Endothelial cell of umbilical vein (primary cell): ENCODE data around the gene TMEM45B. TPM values are rescaled to one million over a fixed set of nuclear protein-coding genes. Genes with fewer than 3 reads are reported as not detected.
"Not testable (repeated sequence)": the region's sequence is repeated elsewhere in the genome, so short reads cannot be mapped to it uniquely, and the experiment has no call there.

ENCODE experiments used
- BruUV-seq: library from RNA; stranded (reverse); fragments of 400-500 nt; replicated peaks from 2 replicates; lab custom pipeline; 2021; lab: Mats Ljungman, UMichigan
- CTCF ChIA-PET: fragments of 300-600, 350-600 bp; sonication (Branson Sonifier 250); formaldehyde crosslinking; loops from one replicate; lab custom pipeline; 2021; ENCODE audit warnings: antibody characterized with exemption, inconsistent platforms; lab: Charles Lee
- POLR2A ChIA-PET: fragments of 300-600, 350-600 bp; sonication (Branson Sonifier 250); formaldehyde crosslinking; loops from one replicate; lab custom pipeline; 2021; ENCODE audit warnings: antibody characterized with exemption, inconsistent platforms; lab: Charles Lee
- DNase-seq: peaks from one replicate; pipeline ENCODE4 v3.0.0-alpha.2; 2011; ENCODE audit warnings: low read depth, low spot score
- FAIRE-seq: peaks from 2 replicates; lab custom pipeline; 2011; peaks lifted over from hg19 to GRCh38; lab: Jason Lieb, UNC
- H2AFZ ChIP-seq: 2 replicates; pipeline ENCODE4 v1.6.0; 2012; ENCODE audit warnings: low read depth, low read length, control low read depth, inconsistent platforms
- H3K27ac ChIP-seq: 2 replicates; pipeline ENCODE4 v1.5.1; 2011; ENCODE audit warnings: low read depth, mild to moderate bottlenecking, control low read depth, low read length, moderate library complexity; ENCODE audit not compliant: insufficient read depth
- H3K27me3 ChIP-seq, 2 experiments: 2 replicates each; pipeline versions ENCODE4 v1.6.0 to v1.6.1; 2011; ENCODE audit warnings: low read length in 2 of 2, mixed read lengths in 1 of 2; ENCODE audit not compliant: control insufficient read depth in 2 of 2, insufficient read depth in 2 of 2
- H3K36me3 ChIP-seq, 2 experiments: 2 replicates in 1 of 2; 3 replicates in 1 of 2; pipeline ENCODE4 v1.5.1; 2011; ENCODE audit warnings: low read length in 2 of 2, mild to moderate bottlenecking in 1 of 2, moderate library complexity in 1 of 2; ENCODE audit not compliant: control insufficient read depth in 2 of 2, insufficient read depth in 2 of 2; ENCODE audit errors: extremely low read depth in 1 of 2
- H3K4me1 ChIP-seq: 3 replicates; pipeline ENCODE4 v1.5.1; 2011; ENCODE audit warnings: mild to moderate bottlenecking, low read length; ENCODE audit not compliant: control insufficient read depth, insufficient read depth; ENCODE audit errors: extremely low read depth
- H3K4me2 ChIP-seq: 2 replicates; pipeline ENCODE4 v1.6.1; 2011; ENCODE audit warnings: low read length, control low read depth, mixed read lengths; ENCODE audit not compliant: insufficient read depth
- H3K4me3 ChIP-seq, 3 experiments: fragments of 200-600 bp in 1 of 3; sonication (generic), shearing (Covaris generic) in 1 of 3; replicated peaks in 1 of 3; 2 replicates each; pipeline ENCODE4 v1.5.1; 2011 to 2016; ENCODE audit warnings: control low read depth in 3 of 3, low read length in 3 of 3, mild to moderate bottlenecking in 2 of 3, inconsistent platforms in 1 of 3, low read depth in 1 of 3, moderate library complexity in 1 of 3; ENCODE audit not compliant: insufficient read depth in 1 of 3
- H3K79me2 ChIP-seq: 2 replicates; pipeline ENCODE4 v1.6.0; 2012; ENCODE audit warnings: low read length, inconsistent platforms; ENCODE audit not compliant: control insufficient read depth, insufficient read depth
- H3K9ac ChIP-seq: replicated peaks from 2 replicates; pipeline ENCODE3; 2011; ENCODE audit warnings: low read length, control low read depth; ENCODE audit not compliant: insufficient read depth; ENCODE audit errors: extremely low read depth
- H3K9me1 ChIP-seq: replicated peaks from 3 replicates; pipeline ENCODE4 v1.6.0; 2011; ENCODE audit warnings: mild to moderate bottlenecking, low read length; ENCODE audit not compliant: control insufficient read depth, insufficient read depth; ENCODE audit errors: extremely low read depth
- H3K9me3 ChIP-seq: replicated peaks from 2 replicates; pipeline ENCODE4 v1.5.1; 2012; ENCODE audit warnings: low read length, inconsistent platforms; ENCODE audit not compliant: control insufficient read depth, insufficient read depth
- H4K20me1 ChIP-seq: replicated peaks from 2 replicates; pipeline ENCODE3; 2011; ENCODE audit warnings: mild to moderate bottlenecking, low read length; ENCODE audit not compliant: control insufficient read depth, insufficient read depth; ENCODE audit errors: extremely low read depth
- FOS ChIP-seq: IDR thresholded peaks from 2 replicates; pipeline ENCODE4 v1.6.1; 2011; ENCODE audit warnings: mild to moderate bottlenecking, low read length, moderate library complexity, borderline replicate concordance; ENCODE audit not compliant: insufficient read depth
- GATA2 ChIP-seq: IDR thresholded peaks from 2 replicates; pipeline ENCODE4 v1.7.0; 2011; ENCODE audit warnings: low read depth, mild to moderate bottlenecking, moderate library complexity, mixed read lengths, low read length; ENCODE audit not compliant: insufficient read length, insufficient read depth
- POLR2AphosphoS5 ChIP-seq: IDR thresholded peaks from 2 replicates; pipeline ENCODE4 v1.6.1; 2012; ENCODE audit warnings: low read depth, mild to moderate bottlenecking, control low read depth, low read length, moderate library complexity; ENCODE audit not compliant: insufficient read depth
- dilution Hi-C: fragments of 300-500 bp; cut with MboI; formaldehyde crosslinking; loops from one replicate; pipeline ENCODE4 v1.15.0; 2019; ENCODE audit warnings: low sequenced_read_pairs; ENCODE audit not compliant: extremely low pct_ligation_motif_present
- intact Hi-C: fragments of 100-400 bp; cut with micrococcal nuclease; formaldehyde crosslinking; loops from one replicate; pipeline ENCODE4 v1.10.0; 2022
- polyA plus RNA-seq, 4 experiments: library from polyadenylated mRNA; depleted of rRNA in 3 of 4; stranded (reverse) in 3 of 4; unstranded in 1 of 4; fragments of >200 nt; gene quantifications; 2 replicates each; pipeline versions ENCODE4 v1.2.1 to v1.2.3, GENCODE V29; 2011 to 2012; ENCODE audit warnings: missing spikeins in 1 of 4
- total RNA-seq: library from RNA; stranded (reverse); gene quantifications from 2 replicates; pipeline ENCODE4 v1.2.3, GENCODE V29; 2021

Gene TMEM45B
- total and polyA plus RNA-seq, 2 donors (not counting 3 experiments of a cell fraction or from before 2014, with no cell fraction given), result 0.08 TPM; not detected in 1

- POLR2A ChIA-PET, result not testable (repeated sequence)
Measured at GRCh38 chr11:129823799-129824198, 8.2 kb downstream of the TMEM45B start.

DNA sequence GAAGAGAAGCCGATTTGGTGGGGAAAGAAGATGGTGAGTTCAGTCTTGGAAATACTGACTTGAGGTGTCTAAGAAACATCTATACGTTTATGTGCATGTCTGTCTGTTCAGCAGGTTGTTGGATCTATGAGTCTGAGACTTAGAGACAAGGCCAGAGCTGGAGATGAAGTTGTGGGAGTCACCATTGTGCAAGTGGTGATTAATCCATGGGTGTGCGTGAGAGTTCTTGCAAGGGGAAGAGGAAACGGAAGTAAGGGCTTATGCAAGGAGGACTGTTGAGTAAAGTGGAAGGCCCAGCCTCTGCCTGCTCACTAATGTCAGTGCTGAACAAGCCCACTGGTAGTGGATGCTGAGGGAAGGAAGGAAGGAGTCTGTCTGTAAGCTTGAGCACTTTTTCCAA is 9.7 kb downstream of the TMEM45B start:
- intact Hi-C loops, result no loop called here
- Histone ChIP-seq H2AFZ (peak overlapping the region; percentile 36), H3K4me2 (no peak overlapping the region), H3K4me3 (no peak overlapping the region), H3K9me3 (no peaks in the 10 kb centered on the region), H4K20me1 (no peaks in the 10 kb centered on the region), H3K27me3 (no peaks in the 10 kb centered on the region), H3K36me3 (no peaks in the 10 kb centered on the region), H3K4me1 (peaks cover 6% of the 10 kb centered on the region), H3K9me1 (no peaks in the 10 kb centered on the region), H3K27ac (peak overlapping the region; percentile 40), H3K9ac (no peak overlapping the region), H3K79me2 (no peaks in the 10 kb centered on the region)
- DNase-seq, result peak; percentile 55
- BruUV-seq, result no TSS peak
- dilution Hi-C loops, result no loop called here
- POLR2A ChIA-PET, result no interaction called here
- TF ChIP-seq FOS, result peak; percentile 57
- peak; percentile 45 for TF ChIP-seq POLR2AphosphoS5
- no peak for TF ChIP-seq GATA2
- CTCF ChIA-PET, result no interaction called here
- FAIRE-seq, result peak; percentile 94

More at GRCh38 chr11:129823799-129824198, 8.2 kb downstream of the TMEM45B start:
- CTCF ChIA-PET, H3K27me3 ChIP-seq, BruUV-seq, H3K9me1 ChIP-seq, H3K9ac ChIP-seq, intact Hi-C loops, H3K79me2 ChIP-seq, H3K4me3 ChIP-seq, dilution Hi-C loops, DNase-seq, H3K27ac ChIP-seq, FAIRE-seq, H2AFZ ChIP-seq, H3K4me1 ChIP-seq, H4K20me1 ChIP-seq, H3K4me2 ChIP-seq, H3K9me3 ChIP-seq, H3K36me3 ChIP-seq: not testable (repeated sequence)
